Subcutaneous adipose tissue (tissue), 4 donors: ENCODE data around the gene CIBAR2. TPM values are rescaled to one million over a fixed set of nuclear protein-coding genes. Genes with fewer than 3 reads are reported as not detected.

Experiments
- total RNA-seq, 4 donors: library from RNA; depleted of rRNA; stranded (reverse); fragments of >200 nt; gene quantifications; one replicate each; pipeline ENCODE4 v1.1.0, GENCODE V29; 2016
- TF ChIP-seq, protein P1 (sequence below): fragments of 450-650 bp; IDR thresholded peaks from one replicate; pipeline ENCODE4 v1.5.1; 2016; ENCODE audit warnings: low read depth, mild to moderate bottlenecking, control low read depth, antibody characterized with exemption, moderate library complexity

CIBAR2 gene
- total RNA-seq, 4 donors from 2014 or later = not detected

DNA sequence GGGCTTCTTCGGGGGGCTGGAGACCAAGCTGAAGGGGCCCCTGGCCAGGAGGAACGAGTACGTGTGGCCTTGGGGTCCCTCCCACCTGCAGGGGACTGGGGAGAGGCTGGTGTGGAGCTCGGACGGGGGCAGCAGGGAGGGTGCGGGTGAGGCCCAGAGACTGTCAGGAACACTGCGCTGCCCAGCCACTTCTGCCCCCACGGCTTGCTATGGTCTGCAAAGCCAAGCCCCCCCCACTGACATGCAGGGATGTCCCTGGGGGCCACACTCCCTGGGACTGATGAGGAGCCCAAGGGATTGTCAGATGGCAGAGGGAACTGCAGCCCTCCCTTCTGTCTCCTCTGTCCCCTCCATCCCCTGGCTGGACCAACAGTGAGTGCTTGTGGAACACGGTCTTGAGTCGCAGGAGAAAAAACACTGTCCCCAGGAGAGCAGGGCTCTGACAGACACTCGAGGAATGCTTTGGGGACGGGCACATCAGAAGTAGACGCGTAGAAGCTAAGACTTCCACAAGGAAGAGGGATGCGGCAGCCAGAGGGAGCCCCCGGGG is 34.6 kb downstream of the CIBAR2 start:
- TF ChIP-seq, protein P1, sequence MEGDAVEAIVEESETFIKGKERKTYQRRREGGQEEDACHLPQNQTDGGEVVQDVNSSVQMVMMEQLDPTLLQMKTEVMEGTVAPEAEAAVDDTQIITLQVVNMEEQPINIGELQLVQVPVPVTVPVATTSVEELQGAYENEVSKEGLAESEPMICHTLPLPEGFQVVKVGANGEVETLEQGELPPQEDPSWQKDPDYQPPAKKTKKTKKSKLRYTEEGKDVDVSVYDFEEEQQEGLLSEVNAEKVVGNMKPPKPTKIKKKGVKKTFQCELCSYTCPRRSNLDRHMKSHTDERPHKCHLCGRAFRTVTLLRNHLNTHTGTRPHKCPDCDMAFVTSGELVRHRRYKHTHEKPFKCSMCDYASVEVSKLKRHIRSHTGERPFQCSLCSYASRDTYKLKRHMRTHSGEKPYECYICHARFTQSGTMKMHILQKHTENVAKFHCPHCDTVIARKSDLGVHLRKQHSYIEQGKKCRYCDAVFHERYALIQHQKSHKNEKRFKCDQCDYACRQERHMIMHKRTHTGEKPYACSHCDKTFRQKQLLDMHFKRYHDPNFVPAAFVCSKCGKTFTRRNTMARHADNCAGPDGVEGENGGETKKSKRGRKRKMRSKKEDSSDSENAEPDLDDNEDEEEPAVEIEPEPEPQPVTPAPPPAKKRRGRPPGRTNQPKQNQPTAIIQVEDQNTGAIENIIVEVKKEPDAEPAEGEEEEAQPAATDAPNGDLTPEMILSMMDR = no peak

- TF ChIP-seq, protein P1 = no peak
Observed at GRCh38 chr16:85077039-85077438, 35.2 kb downstream of the CIBAR2 start.

GRCh38 chr16:85075236-85075924 is 36.9 kb downstream of the CIBAR2 start:
- TF ChIP-seq, protein P1 = no peak

GRCh38 chr16:85074225-85074914 is 37.9 kb downstream of the CIBAR2 start:
- TF ChIP-seq, protein P1 = no peak

DNA sequence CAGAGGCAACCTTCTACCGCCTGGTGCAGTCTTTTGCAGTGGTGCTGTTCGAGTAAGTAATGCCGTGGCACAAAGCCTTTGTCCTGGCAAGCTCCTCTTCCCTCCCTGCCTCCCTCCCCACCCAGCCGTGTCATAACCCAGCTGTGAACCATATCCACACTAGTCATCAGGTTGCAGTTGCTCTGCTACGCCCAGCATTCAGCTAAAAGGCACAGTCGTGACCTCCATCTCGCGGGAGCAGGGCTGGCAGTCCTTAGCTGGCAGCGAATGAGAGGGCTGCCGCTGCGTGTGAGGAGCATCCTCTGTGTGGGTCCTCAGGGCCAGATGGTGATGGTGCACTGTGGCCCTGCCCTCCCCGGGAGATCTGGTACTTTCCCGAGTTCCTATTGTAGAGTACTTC is 39.3 kb downstream of the CIBAR2 start:
- TF ChIP-seq, protein P1 = no peak

DNA sequence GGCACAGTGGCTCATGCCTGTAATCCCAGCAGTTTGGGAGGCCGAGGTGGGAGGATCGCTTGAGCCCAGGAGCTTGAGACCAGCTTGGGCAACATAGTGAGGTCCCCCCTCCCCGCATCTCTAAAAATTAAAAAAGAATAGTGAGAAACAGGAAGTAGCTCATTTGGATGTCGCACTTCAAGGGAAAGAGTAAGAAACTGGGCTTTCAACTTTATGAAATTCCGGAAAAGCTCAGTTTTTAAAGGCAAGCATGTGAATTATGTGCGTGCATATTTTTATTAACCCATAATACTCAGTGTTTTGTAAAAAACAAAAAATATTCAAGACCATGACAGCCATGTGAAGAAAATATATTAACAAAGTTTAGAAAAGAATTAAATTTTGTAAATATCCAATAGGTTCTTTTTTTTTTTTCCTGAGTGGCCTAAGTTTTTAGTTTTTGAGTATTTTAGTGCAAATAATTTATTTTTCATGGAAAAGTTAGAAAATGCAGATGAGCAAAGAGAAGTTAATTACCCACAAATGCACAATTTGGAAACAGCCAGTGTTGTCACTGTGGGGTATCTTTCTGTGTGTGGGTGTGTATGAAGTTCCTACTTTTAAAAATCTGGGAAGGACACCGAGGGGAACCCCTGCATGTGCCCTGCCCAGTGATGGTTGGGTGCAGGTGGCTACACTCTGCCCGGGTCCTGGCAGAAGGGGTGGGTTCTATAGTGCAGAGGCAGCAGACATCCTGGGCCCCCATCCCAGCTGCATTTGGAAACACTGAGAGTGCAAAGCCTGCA is 40.0 kb downstream of the CIBAR2 start:
- TF ChIP-seq, protein P1 = no peak

GRCh38 chr16:85069171-85069570 is 43.1 kb downstream of the CIBAR2 start:
- TF ChIP-seq, protein P1 = no peak
